Hepatocyte (in vitro differentiated cells): ENCODE data around the gene TAS1R2.

ENCODE experiments used
- CTCF ChIP-seq: fragments of 200-600 bp; sonication (generic); IDR thresholded peaks from 2 replicates; pipeline ENCODE4 v1.5.1; 2016; ENCODE audit warnings: antibody characterized with exemption, mild to moderate bottlenecking; ENCODE audit not compliant: poor library complexity
- EZH2 ChIP-seq: fragments of 200-600 bp; sonication (generic); IDR thresholded peaks from 2 replicates; pipeline ENCODE4 v1.6.1; 2016; ENCODE audit warnings: antibody characterized with exemption, mild to moderate bottlenecking, borderline replicate concordance

DNA sequence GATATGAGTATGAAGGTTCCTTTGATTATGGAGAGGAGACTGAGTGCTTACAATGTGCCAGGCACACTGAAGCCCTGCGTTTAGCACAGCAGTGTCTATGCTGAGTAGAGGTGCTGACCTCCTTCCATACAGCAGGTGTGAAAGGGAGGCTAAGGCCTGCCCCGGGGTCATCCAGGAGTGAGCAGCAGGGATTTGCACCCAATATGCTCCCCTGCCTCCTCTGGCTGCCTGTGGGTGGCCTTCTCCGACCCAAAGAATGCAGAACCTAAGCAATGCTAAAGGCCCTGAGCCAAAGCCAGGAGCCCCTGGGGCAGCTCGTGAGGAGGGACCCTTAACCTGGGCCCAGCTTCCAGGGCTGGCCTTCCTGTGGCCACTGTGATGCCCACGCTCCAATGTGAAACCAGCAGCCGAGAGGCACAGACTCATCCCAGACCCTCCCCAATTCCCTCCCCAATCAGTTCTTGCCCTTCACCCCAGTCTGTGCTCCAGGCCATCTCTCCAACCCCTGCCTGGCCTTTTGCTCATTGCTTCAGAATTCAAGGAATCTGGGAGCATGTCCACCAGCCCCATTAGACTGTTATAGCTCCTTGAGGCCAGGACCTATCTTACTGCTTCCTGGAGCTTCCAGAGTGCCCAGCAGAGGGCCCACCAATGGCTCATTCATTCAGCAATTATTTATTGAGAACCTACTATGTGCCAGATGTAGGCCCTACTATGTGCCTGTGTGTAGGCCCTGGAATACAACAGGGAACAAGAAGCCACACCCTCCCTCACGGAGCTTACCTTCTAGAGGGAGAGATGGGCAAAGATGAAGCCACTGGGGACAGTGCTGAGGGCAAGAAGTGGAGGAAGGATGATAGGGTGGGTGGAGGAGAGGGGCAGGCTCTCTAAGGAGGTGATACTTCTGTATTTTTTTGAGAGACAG lies 53.3 kb downstream of the TAS1R2 start:
- TF ChIP-seq EZH2 (no peak), CTCF (no peak)
